Endothelial cell of umbilical vein (primary cell): ENCODE results near the gene NF1. TPM values are rescaled to one million over a fixed set of nuclear protein-coding genes. Genes with fewer than 3 reads are reported as not detected.

ENCODE experiments used
- BruUV-seq: library from RNA; stranded (reverse); fragments of 400-500 nt; replicated peaks from 2 replicates; lab custom pipeline; 2021; lab: Mats Ljungman, UMichigan
- CTCF ChIA-PET: fragments of 300-600, 350-600 bp; sonication (Branson Sonifier 250); formaldehyde crosslinking; loops from one replicate; lab custom pipeline; 2021; ENCODE audit warnings: antibody characterized with exemption, inconsistent platforms; lab: Charles Lee
- POLR2A ChIA-PET: fragments of 300-600, 350-600 bp; sonication (Branson Sonifier 250); formaldehyde crosslinking; loops from one replicate; lab custom pipeline; 2021; ENCODE audit warnings: antibody characterized with exemption, inconsistent platforms; lab: Charles Lee
- DNase-seq: peaks from one replicate; pipeline ENCODE4 v3.0.0-alpha.2; 2011; ENCODE audit warnings: low read depth, low spot score
- FAIRE-seq: peaks from 2 replicates; lab custom pipeline; 2011; peaks lifted over from hg19 to GRCh38; lab: Jason Lieb, UNC
- H2AFZ ChIP-seq: 2 replicates; pipeline ENCODE4 v1.6.0; 2012; ENCODE audit warnings: low read depth, low read length, control low read depth, inconsistent platforms
- H3K27ac ChIP-seq: 2 replicates; pipeline ENCODE4 v1.5.1; 2011; ENCODE audit warnings: low read depth, mild to moderate bottlenecking, control low read depth, low read length, moderate library complexity; ENCODE audit not compliant: insufficient read depth
- H3K27me3 ChIP-seq, 2 experiments: 2 replicates each; pipeline versions ENCODE4 v1.6.0 to v1.6.1; 2011; ENCODE audit warnings: low read length in 2 of 2, mixed read lengths in 1 of 2; ENCODE audit not compliant: control insufficient read depth in 2 of 2, insufficient read depth in 2 of 2
- H3K36me3 ChIP-seq, 2 experiments: 2 replicates in 1 of 2; 3 replicates in 1 of 2; pipeline ENCODE4 v1.5.1; 2011; ENCODE audit warnings: low read length in 2 of 2, mild to moderate bottlenecking in 1 of 2, moderate library complexity in 1 of 2; ENCODE audit not compliant: control insufficient read depth in 2 of 2, insufficient read depth in 2 of 2; ENCODE audit errors: extremely low read depth in 1 of 2
- H3K4me1 ChIP-seq: 3 replicates; pipeline ENCODE4 v1.5.1; 2011; ENCODE audit warnings: mild to moderate bottlenecking, low read length; ENCODE audit not compliant: control insufficient read depth, insufficient read depth; ENCODE audit errors: extremely low read depth
- H3K4me2 ChIP-seq: 2 replicates; pipeline ENCODE4 v1.6.1; 2011; ENCODE audit warnings: low read length, control low read depth, mixed read lengths; ENCODE audit not compliant: insufficient read depth
- H3K4me3 ChIP-seq, 3 experiments: fragments of 200-600 bp in 1 of 3; sonication (generic), shearing (Covaris generic) in 1 of 3; replicated peaks in 1 of 3; 2 replicates each; pipeline ENCODE4 v1.5.1; 2011 to 2016; ENCODE audit warnings: control low read depth in 3 of 3, low read length in 3 of 3, mild to moderate bottlenecking in 2 of 3, inconsistent platforms in 1 of 3, low read depth in 1 of 3, moderate library complexity in 1 of 3; ENCODE audit not compliant: insufficient read depth in 1 of 3
- H3K79me2 ChIP-seq: 2 replicates; pipeline ENCODE4 v1.6.0; 2012; ENCODE audit warnings: low read length, inconsistent platforms; ENCODE audit not compliant: control insufficient read depth, insufficient read depth
- H3K9ac ChIP-seq: replicated peaks from 2 replicates; pipeline ENCODE3; 2011; ENCODE audit warnings: low read length, control low read depth; ENCODE audit not compliant: insufficient read depth; ENCODE audit errors: extremely low read depth
- H3K9me1 ChIP-seq: replicated peaks from 3 replicates; pipeline ENCODE4 v1.6.0; 2011; ENCODE audit warnings: mild to moderate bottlenecking, low read length; ENCODE audit not compliant: control insufficient read depth, insufficient read depth; ENCODE audit errors: extremely low read depth
- H3K9me3 ChIP-seq: replicated peaks from 2 replicates; pipeline ENCODE4 v1.5.1; 2012; ENCODE audit warnings: low read length, inconsistent platforms; ENCODE audit not compliant: control insufficient read depth, insufficient read depth
- H4K20me1 ChIP-seq: replicated peaks from 2 replicates; pipeline ENCODE3; 2011; ENCODE audit warnings: mild to moderate bottlenecking, low read length; ENCODE audit not compliant: control insufficient read depth, insufficient read depth; ENCODE audit errors: extremely low read depth
- CTCF ChIP-seq, 2 donors: IDR thresholded peaks; 1 replicate in 1 of 2; 2 replicates in 1 of 2; pipeline ENCODE4 v1.5.1; 2011; ENCODE audit warnings: low read length in 2 of 2, mild to moderate bottlenecking in 2 of 2, moderate library complexity in 2 of 2, control low read depth in 1 of 2, inconsistent platforms in 1 of 2, low read depth in 1 of 2; ENCODE audit not compliant: insufficient read depth in 1 of 2; ENCODE audit errors: extremely low read depth in 1 of 2
- EZH2 ChIP-seq: IDR thresholded peaks from 2 replicates; pipeline ENCODE4 v1.6.1; 2012; ENCODE audit warnings: borderline replicate concordance, low read depth, mild to moderate bottlenecking, moderate library complexity, low read length, inconsistent platforms; ENCODE audit not compliant: severe bottlenecking
- FOS ChIP-seq: IDR thresholded peaks from 2 replicates; pipeline ENCODE4 v1.6.1; 2011; ENCODE audit warnings: mild to moderate bottlenecking, low read length, moderate library complexity, borderline replicate concordance; ENCODE audit not compliant: insufficient read depth
- GATA2 ChIP-seq: IDR thresholded peaks from 2 replicates; pipeline ENCODE4 v1.7.0; 2011; ENCODE audit warnings: low read depth, mild to moderate bottlenecking, moderate library complexity, mixed read lengths, low read length; ENCODE audit not compliant: insufficient read length, insufficient read depth
- JUN ChIP-seq: IDR thresholded peaks from 2 replicates; pipeline ENCODE4 v1.6.1; 2011; ENCODE audit warnings: borderline replicate concordance, low read depth; ENCODE audit not compliant: insufficient read length, insufficient read depth
- MAX ChIP-seq: IDR thresholded peaks from 2 replicates; pipeline ENCODE4 v1.6.1; 2011; ENCODE audit not compliant: insufficient read depth, insufficient read length
- MYC ChIP-seq: IDR thresholded peaks from one replicate; pipeline ENCODE4 v1.6.1; 2011; ENCODE audit warnings: mild to moderate bottlenecking, low read depth, low read length
- POLR2A ChIP-seq: IDR thresholded peaks from 2 replicates; pipeline ENCODE4 v1.6.1; 2012; ENCODE audit warnings: low read depth, mild to moderate bottlenecking, control low read depth, low read length
- POLR2AphosphoS5 ChIP-seq: IDR thresholded peaks from 2 replicates; pipeline ENCODE4 v1.6.1; 2012; ENCODE audit warnings: low read depth, mild to moderate bottlenecking, control low read depth, low read length, moderate library complexity; ENCODE audit not compliant: insufficient read depth
- dilution Hi-C: fragments of 300-500 bp; cut with MboI; formaldehyde crosslinking; loops from one replicate; pipeline ENCODE4 v1.15.0; 2019; ENCODE audit warnings: low sequenced_read_pairs; ENCODE audit not compliant: extremely low pct_ligation_motif_present
- intact Hi-C: fragments of 100-400 bp; cut with micrococcal nuclease; formaldehyde crosslinking; loops from one replicate; pipeline ENCODE4 v1.10.0; 2022
- polyA plus RNA-seq, 4 experiments: library from polyadenylated mRNA; depleted of rRNA in 3 of 4; stranded (reverse) in 3 of 4; unstranded in 1 of 4; fragments of >200 nt; gene quantifications; 2 replicates each; pipeline versions ENCODE4 v1.2.1 to v1.2.3, GENCODE V29; 2011 to 2012; ENCODE audit warnings: missing spikeins in 1 of 4
- total RNA-seq: library from RNA; stranded (reverse); gene quantifications from 2 replicates; pipeline ENCODE4 v1.2.3, GENCODE V29; 2021

NF1 gene
- total and polyA plus RNA-seq, 2 donors (not counting 3 experiments of a cell fraction or from before 2014, with no cell fraction given) = 13.7 to 42.4 TPM

DNA sequence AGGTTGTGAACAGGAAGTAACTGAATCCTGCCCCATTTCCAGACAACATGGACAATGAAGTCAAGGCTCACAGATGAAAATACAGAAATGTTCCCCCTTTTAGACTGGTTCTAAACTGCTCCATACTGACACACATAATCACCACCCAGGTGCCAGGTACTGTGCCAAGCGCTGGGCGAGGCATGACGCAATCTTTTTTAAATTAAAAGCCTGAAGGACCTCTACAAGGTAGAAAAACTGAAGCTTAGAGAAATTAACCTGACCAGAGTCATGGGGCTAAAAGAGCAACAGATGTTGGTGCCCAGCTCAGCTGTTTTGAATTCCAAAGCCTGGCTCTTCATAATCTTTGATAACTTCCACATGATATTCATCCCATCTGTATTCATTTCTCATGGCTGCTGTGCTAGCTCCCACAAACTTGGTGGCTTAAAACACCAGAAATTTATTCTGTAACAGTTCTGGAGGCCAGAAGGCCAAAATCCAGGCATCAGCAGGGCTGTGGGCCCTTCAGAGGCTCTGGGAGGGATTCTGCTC is 291.8 kb downstream of the NF1 start:
- dilution Hi-C loops = no loop called here
- DNase-seq = no peak
- Histone ChIP-seq H3K4me1 (no peaks in the 10 kb centered on the region), H4K20me1 (no peaks in the 10 kb centered on the region), H3K4me2 (no peak overlapping the region), H3K79me2 (no peaks in the 10 kb centered on the region), H3K9me3 (no peaks in the 10 kb centered on the region), H2AFZ (no peak overlapping the region), H3K36me3 (no peaks in the 10 kb centered on the region), H3K9me1 (no peaks in the 10 kb centered on the region), H3K27me3 (peaks cover 3 to 7% of the 10 kb centered on the region in 2 experiments), H3K9ac (no peak overlapping the region), H3K27ac (no peak overlapping the region), H3K4me3 (no peak overlapping the region)
- intact Hi-C loops = no loop called here
- BruUV-seq = no TSS peak
- CTCF ChIA-PET = interaction anchor here (0.6 to 1.0 kb wide), 3 partner anchors 15 to 456 kb away, joined by 3 to 4 read pairs (median 3); no protein-coding TSS in a partner anchor
- TF ChIP-seq GATA2 (no peak), CTCF (IDR thresholded peaks at IDR 0.05; ENCODE audit: extremely low read depth in 1 of 2, insufficient read depth in 1 of 2, low read depth in 1 of 2, low read length in 2 of 2) (no peak)
- POLR2A ChIA-PET = no interaction called here
- no peak for FAIRE-seq

DNA sequence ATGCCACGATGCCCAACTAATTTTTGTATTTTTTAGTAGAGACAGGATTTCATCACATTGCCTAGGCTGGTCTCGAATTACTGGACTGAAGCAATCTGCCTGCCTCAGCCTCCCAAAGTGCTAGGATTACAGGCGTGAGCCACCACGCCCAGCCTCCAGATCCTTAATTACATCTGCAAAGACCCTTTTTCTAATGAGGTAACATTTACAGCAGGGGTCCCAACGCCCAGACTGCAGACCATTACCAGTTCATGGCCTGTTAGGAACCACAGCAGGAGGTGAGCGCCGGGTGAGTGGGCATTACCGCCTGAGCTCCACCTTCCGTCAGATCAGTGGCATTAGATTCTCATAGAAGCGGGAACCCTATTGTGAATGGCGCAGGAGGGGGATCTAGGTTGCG is 292.7 kb downstream of the NF1 start:
- no peaks in the 10 kb centered on the region for H3K9me3 ChIP-seq
- H3K36me3 ChIP-seq = no peaks in the 10 kb centered on the region
- BruUV-seq = no TSS peak
- H3K4me3 ChIP-seq = no peak overlapping the region
- peaks cover 6 to 9% of the 10 kb centered on the region in 2 experiments for H3K27me3 ChIP-seq
- H3K79me2 ChIP-seq = no peaks in the 10 kb centered on the region
- FAIRE-seq = no peak
- no peak overlapping the region for H3K4me2 ChIP-seq
- POLR2A ChIA-PET = no interaction called here
- no peaks in the 10 kb centered on the region for H3K9me1 ChIP-seq
- dilution Hi-C loops = no loop called here
- no peaks in the 10 kb centered on the region for H4K20me1 ChIP-seq
- CTCF ChIA-PET = interaction anchor here (1.0 to 2.9 kb wide), 2 partner anchors 16 to 455 kb away, joined by 3 to 12 read pairs; no protein-coding TSS in a partner anchor
- no peak for DNase-seq
- H3K4me1 ChIP-seq = no peaks in the 10 kb centered on the region
- no peak overlapping the region for H2AFZ ChIP-seq
- H3K9ac ChIP-seq = no peak overlapping the region
- no peak overlapping the region for H3K27ac ChIP-seq
- intact Hi-C loops = no loop called here
- TF ChIP-seq CTCF (IDR thresholded peaks at IDR 0.05; ENCODE audit: extremely low read depth in 1 of 2, insufficient read depth in 1 of 2, low read depth in 1 of 2, low read length in 2 of 2) (no peak), MAX (no peak), FOS (no peak), POLR2A (no peak), JUN (no peak), POLR2AphosphoS5 (no peak), EZH2 (no peak), GATA2 (no peak), MYC (no peak)
